Measurements from ENCODE around the gene SGIP1.

Gene SGIP1

DNA sequence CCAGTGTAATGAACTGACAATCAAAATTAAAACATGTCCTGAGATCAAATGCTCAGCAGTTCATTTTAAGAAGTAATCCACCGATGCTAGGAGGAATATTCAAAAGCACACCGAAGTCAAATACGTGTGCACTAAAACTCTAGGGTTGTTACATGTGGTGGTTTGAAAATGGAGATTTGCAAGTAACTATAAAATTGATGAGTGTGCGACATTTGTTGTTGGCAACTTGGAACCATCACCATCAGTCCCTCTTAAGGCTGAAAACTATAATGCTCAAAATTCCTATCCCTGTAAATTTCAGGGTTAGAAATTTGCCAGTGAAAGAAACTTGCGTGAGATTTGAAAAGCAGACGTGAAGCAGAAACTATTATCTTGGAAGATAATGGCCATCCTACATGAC lies 13.3 kb upstream of the SGIP1 start:
- no peak for DNase-seq (ENCODE audit: low read depth)
- H3K4me3 ChIP-seq (replicated peaks; ENCODE audit: low read depth, low read length): no peak overlapping the region
- TF ChIP-seq, protein P1, sequence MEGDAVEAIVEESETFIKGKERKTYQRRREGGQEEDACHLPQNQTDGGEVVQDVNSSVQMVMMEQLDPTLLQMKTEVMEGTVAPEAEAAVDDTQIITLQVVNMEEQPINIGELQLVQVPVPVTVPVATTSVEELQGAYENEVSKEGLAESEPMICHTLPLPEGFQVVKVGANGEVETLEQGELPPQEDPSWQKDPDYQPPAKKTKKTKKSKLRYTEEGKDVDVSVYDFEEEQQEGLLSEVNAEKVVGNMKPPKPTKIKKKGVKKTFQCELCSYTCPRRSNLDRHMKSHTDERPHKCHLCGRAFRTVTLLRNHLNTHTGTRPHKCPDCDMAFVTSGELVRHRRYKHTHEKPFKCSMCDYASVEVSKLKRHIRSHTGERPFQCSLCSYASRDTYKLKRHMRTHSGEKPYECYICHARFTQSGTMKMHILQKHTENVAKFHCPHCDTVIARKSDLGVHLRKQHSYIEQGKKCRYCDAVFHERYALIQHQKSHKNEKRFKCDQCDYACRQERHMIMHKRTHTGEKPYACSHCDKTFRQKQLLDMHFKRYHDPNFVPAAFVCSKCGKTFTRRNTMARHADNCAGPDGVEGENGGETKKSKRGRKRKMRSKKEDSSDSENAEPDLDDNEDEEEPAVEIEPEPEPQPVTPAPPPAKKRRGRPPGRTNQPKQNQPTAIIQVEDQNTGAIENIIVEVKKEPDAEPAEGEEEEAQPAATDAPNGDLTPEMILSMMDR (IDR thresholded peaks at IDR 0.05; ENCODE audit: low read length, missing control alignments): no peak

DNA sequence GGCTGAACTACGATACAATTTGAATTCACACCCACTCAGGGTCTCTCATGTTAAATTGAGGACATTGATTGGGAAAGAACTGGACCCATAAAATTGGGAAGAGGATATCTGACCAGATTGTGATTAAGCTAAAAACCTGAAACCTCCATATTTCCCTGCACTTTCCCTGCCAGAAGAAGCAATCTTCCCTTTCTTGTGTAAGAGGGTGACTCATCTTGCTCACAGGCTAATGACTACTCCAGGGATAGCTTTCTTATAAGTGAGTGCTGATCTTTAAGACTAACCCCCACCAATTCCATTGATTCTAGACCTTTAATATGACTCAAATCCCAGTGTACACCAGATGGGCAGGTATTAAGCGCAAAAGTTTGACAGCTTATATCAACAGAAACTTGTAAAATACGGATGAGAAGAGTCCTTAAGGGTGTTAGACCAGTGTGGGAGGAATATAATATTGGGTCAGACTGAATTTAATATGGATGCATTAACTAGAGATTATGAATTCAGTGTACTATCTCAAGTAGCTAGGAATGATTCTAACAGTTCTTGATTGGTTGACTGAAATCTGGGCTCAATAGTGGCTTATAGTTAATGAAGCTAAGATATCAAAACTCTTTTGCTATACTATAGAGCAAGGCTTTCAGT lies 12.1 kb upstream of the SGIP1 start:
- TF ChIP-seq, protein P1 (IDR thresholded peaks at IDR 0.05; ENCODE audit: low read length, missing control alignments): no peak
- no peak overlapping the region for H3K4me3 ChIP-seq (replicated peaks; ENCODE audit: low read depth, low read length)
- peak; percentile 85 for DNase-seq (ENCODE audit: low read depth)

DNA sequence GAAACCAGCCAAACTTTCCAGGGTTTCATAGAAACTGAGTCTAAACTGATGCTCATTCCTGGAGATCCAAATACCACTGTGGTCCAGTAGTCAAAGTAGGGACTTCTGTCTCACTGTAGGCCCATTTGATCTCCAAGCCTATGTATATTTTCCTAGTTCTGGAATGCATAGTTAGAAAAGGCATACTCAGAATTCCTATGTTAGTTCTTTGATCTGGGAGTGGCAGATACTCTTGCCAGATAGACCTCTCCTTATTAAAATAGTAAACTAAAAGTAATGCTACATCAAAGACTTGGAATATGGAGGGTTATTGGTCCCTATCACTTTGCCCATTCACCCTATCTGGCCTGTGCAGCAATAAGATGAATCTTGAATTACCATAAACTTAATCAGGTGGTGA lies 10.4 kb upstream of the SGIP1 start:
- no peak for DNase-seq (ENCODE audit: low read depth)
- H3K4me3 ChIP-seq (replicated peaks; ENCODE audit: low read depth, low read length): no peak overlapping the region
- TF ChIP-seq, protein P1 (IDR thresholded peaks at IDR 0.05; ENCODE audit: low read length, missing control alignments): no peak

DNA sequence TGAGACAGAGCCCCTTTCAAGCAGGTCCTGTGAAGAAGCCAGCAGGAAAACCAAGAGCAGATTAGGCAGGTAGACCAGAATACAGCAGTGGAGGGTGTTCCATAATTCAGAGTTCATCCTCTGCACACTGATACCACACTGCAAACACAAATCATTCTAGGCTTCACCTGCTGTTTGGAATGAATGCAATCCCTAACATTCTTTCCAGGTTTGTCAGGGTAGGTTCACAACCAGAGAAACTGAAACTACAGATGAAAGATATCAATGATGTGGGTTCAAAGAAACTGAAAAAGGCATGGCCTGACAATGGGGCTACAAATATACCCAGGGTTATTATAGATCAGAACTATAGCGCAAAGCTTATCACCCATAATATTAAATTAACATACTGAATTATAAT lies 8.9 kb upstream of the SGIP1 start:
- TF ChIP-seq, protein P1 (IDR thresholded peaks at IDR 0.05; ENCODE audit: low read length, missing control alignments): no peak
- DNase-seq (ENCODE audit: low read depth): no peak
- no peak overlapping the region for H3K4me3 ChIP-seq (replicated peaks; ENCODE audit: low read depth, low read length)

DNA sequence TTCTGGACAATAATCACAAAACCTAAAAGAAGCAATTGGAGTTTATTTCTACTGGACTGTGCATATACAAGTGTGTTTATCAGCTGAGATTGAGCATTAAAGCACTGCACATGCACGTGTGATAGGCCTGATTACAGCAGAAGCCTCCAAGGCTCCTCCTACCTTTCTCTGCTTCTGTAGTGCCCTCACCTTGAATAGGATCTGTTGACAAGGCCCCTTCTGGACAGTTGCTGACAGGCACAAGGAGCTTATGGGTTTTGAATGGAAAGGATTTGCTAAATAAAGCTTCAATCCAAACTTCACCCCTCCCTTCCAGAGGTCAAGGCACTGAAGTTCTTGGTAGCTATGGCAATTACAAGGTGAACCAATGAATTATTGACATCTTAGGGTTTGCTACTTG lies 7.9 kb upstream of the SGIP1 start:
- DNase-seq (ENCODE audit: low read depth): no peak
- TF ChIP-seq, protein P1 (IDR thresholded peaks at IDR 0.05; ENCODE audit: low read length, missing control alignments): no peak
- H3K4me3 ChIP-seq (replicated peaks; ENCODE audit: low read depth, low read length): no peak overlapping the region

DNA sequence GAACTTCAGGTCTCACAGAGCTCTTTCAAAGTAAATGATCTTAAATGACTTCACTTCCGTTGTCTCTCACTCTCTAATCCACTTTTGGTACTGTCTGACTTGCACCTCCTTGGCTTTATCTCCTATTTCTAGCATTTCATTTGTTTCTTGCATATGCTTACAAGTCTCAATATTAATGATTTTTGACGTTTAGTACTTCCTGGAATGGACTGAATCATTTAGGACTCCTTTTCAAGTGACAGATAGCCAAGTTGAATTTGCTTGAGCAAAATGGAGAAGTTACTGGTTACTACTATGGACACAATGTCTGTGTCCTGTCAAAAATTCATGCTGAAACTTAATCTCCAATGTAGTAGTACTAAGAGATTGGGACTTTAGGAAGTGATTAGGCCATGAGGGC lies 7.0 kb upstream of the SGIP1 start:
- no peak for DNase-seq (ENCODE audit: low read depth)
- H3K4me3 ChIP-seq (replicated peaks; ENCODE audit: low read depth, low read length): no peak overlapping the region
- TF ChIP-seq, protein P1 (IDR thresholded peaks at IDR 0.05; ENCODE audit: low read length, missing control alignments): no peak

DNA sequence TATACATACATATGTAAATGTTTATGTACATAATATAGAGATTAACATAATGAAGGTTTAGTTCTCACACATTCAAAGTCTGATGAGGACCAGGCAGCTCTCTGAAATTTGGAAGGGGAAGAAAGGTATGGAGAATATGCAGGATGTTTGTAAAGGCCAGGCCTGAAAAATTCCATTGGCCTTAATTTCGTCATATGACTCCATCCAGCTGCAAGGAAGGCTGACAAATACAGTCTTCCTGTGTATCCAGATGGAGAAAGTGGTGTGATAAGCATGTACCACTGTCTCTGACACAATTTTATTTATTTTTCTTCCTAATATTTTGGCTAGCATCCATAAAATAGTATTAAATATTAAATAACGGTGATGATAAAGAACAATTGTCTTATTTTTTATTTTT lies 6.3 kb upstream of the SGIP1 start:
- H3K4me3 ChIP-seq (replicated peaks; ENCODE audit: low read depth, low read length): no peak overlapping the region
- TF ChIP-seq, protein P1 (IDR thresholded peaks at IDR 0.05; ENCODE audit: low read length, missing control alignments): no peak
- peak; percentile 90 for DNase-seq (ENCODE audit: low read depth)

Measured in fibroblast of pulmonary artery (primary cell).